ENCODE data around the gene SYNDIG1.

GRCh38 chr20:24420567-24420966, 48.9 kb upstream of the SYNDIG1 start:
- no peak for TF ChIP-seq RAD21 (IDR thresholded peaks at IDR 0.05; ENCODE audit: low read length)
- TF ChIP-seq, protein P1, sequence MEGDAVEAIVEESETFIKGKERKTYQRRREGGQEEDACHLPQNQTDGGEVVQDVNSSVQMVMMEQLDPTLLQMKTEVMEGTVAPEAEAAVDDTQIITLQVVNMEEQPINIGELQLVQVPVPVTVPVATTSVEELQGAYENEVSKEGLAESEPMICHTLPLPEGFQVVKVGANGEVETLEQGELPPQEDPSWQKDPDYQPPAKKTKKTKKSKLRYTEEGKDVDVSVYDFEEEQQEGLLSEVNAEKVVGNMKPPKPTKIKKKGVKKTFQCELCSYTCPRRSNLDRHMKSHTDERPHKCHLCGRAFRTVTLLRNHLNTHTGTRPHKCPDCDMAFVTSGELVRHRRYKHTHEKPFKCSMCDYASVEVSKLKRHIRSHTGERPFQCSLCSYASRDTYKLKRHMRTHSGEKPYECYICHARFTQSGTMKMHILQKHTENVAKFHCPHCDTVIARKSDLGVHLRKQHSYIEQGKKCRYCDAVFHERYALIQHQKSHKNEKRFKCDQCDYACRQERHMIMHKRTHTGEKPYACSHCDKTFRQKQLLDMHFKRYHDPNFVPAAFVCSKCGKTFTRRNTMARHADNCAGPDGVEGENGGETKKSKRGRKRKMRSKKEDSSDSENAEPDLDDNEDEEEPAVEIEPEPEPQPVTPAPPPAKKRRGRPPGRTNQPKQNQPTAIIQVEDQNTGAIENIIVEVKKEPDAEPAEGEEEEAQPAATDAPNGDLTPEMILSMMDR (IDR thresholded peaks at IDR 0.05), result no peak

All from SK-N-SH (cell line).